HepG2 (cell line): ENCODE measurements around the gene APIP. TPM values are rescaled to one million over a fixed set of nuclear protein-coding genes. Genes with fewer than 3 reads are reported as not detected.

ENCODE experiments used
- ATAC-seq: fragments of 200-7000 bp; cut with Tn5 transposase; 3 replicates; pipeline ENCODE4 v1.9.1; 2020; ENCODE audit warnings: mild to moderate bottlenecking, moderate library complexity
- BruUV-seq: library from RNA; stranded (reverse); fragments of 400-500 nt; replicated peaks from 2 replicates; lab custom pipeline; 2021; lab: Mats Ljungman, UMichigan
- CTCF ChIA-PET: fragments of 300-600 bp; formaldehyde crosslinking; extraction: SDS; loops from one replicate; lab custom pipeline; 2021; ENCODE audit warnings: low total read pairs, inconsistent platforms, low intra/inter-chr PET ratio; lab: Yijun Ruan, JAX
- POLR2A ChIA-PET: fragments of 350-600 bp; sonication (Branson Sonifier 250); formaldehyde crosslinking; loops from one replicate; lab custom pipeline; 2020; ENCODE audit warnings: antibody characterized with exemption, inconsistent platforms; lab: Yijun Ruan, JAX
- DNase-seq: peaks from one replicate; pipeline ENCODE4 v3.0.0-alpha.2; 2015; ENCODE audit warnings: low spot score
- FAIRE-seq: peaks from 3 replicates; lab custom pipeline; 2011; peaks lifted over from hg19 to GRCh38; lab: Jason Lieb, UNC
- H2AFZ ChIP-seq: one replicate; pipeline ENCODE4 v1.6.1; 2011; ENCODE audit warnings: low read length, inconsistent platforms
- H3K27ac ChIP-seq: fragments of 300-600 bp; 3 replicates; pipeline ENCODE4 v1.8.0; 2011; ENCODE audit warnings: mixed run types, mild to moderate bottlenecking, mixed read lengths, low read length, inconsistent platforms; ENCODE audit not compliant: insufficient read depth; ENCODE audit errors: extremely low read length
- H3K27me3 ChIP-seq, 2 experiments: fragments of 200-600 bp in 1 of 2; 2 replicates in 1 of 2; 3 replicates in 1 of 2; pipeline versions ENCODE4 v1.6.0 to v1.8.0; 2011; ENCODE audit warnings: low read length in 2 of 2, mild to moderate bottlenecking in 2 of 2, moderate library complexity in 2 of 2, inconsistent platforms in 1 of 2; ENCODE audit not compliant: insufficient read depth in 2 of 2, control insufficient read depth in 1 of 2
- H3K36me3 ChIP-seq, 2 experiments: fragments of 200-600 bp in 1 of 2; replicated peaks in 1 of 2; 2 replicates in 1 of 2; 3 replicates in 1 of 2; pipeline versions ENCODE4 v1.5.1 to v1.8.0; 2011; ENCODE audit warnings: low read length in 2 of 2, inconsistent platforms in 1 of 2; ENCODE audit not compliant: insufficient read depth in 2 of 2, control insufficient read depth in 1 of 2
- H3K4me1 ChIP-seq: 2 replicates; pipeline ENCODE4 v1.5.1; 2012; ENCODE audit warnings: low read length, inconsistent platforms; ENCODE audit not compliant: insufficient read depth
- H3K4me2 ChIP-seq: 2 replicates; pipeline ENCODE4 v1.6.0; 2011; ENCODE audit warnings: low read depth, low read length, inconsistent platforms
- H3K4me3 ChIP-seq, 3 experiments: fragments of 200-600 bp in 1 of 3; sonication (generic), shearing (Covaris generic) in 1 of 3; replicated peaks in 1 of 3; 2 replicates each; pipeline ENCODE4 v1.5.1; 2011 to 2016; ENCODE audit warnings: low read length in 3 of 3, inconsistent platforms in 2 of 3, low read depth in 2 of 3, mild to moderate bottlenecking in 2 of 3, control low read depth in 1 of 3, mixed read lengths in 1 of 3; ENCODE audit not compliant: insufficient read depth in 1 of 3
- H3K79me2 ChIP-seq: one replicate; pipeline ENCODE4 v1.6.1; 2011; ENCODE audit warnings: low read length, inconsistent platforms; ENCODE audit not compliant: insufficient read depth
- H3K9ac ChIP-seq: 2 replicates; pipeline ENCODE4 v1.6.0; 2011; ENCODE audit warnings: mild to moderate bottlenecking, low read depth, low read length, inconsistent platforms; ENCODE audit not compliant: insufficient read depth
- H3K9me3 ChIP-seq: 2 replicates; pipeline ENCODE4 v1.5.1; 2012; ENCODE audit warnings: mild to moderate bottlenecking, low read length
- H4K20me1 ChIP-seq: 2 replicates; pipeline ENCODE4 v1.6.0; 2011; ENCODE audit warnings: inconsistent platforms, mild to moderate bottlenecking, low read length, moderate library complexity; ENCODE audit not compliant: insufficient read depth
- FOXO1 ChIP-seq: sonication (generic); formaldehyde crosslinking; IDR thresholded peaks from 2 replicates; pipeline ENCODE4 v1.4.0; 2020; ENCODE audit warnings: missing genetic modification reagents
- HNF4A ChIP-seq: sonication (generic); formaldehyde crosslinking; IDR thresholded peaks from 2 replicates; pipeline ENCODE4 v1.4.0; 2020; ENCODE audit warnings: missing genetic modification reagents
- JUND ChIP-seq: sonication (generic); formaldehyde crosslinking; IDR thresholded peaks from 2 replicates; pipeline ENCODE4 v1.8.0; 2022; ENCODE audit warnings: mild to moderate bottlenecking, missing genetic modification reagents
- MBD4 ChIP-seq: IDR thresholded peaks from 2 replicates; pipeline ENCODE4 v1.6.1; 2012; ENCODE audit warnings: low read length, inconsistent platforms, borderline replicate concordance
- NONO ChIP-seq, 2 experiments: fragments of 450-650 bp in 1 of 2; sonication (generic) in 1 of 2; formaldehyde crosslinking in 1 of 2; IDR thresholded peaks in 1 of 2; conservative IDR thresholded peaks in 1 of 2; 2 replicates each; pipeline versions ENCODE4 v1.6.1 to v1.8.0; 2017 to 2022; ENCODE audit warnings: mild to moderate bottlenecking in 1 of 2, missing genetic modification reagents in 1 of 2, moderate library complexity in 1 of 2
- PRDM15 ChIP-seq: sonication (generic); formaldehyde crosslinking; IDR thresholded peaks from 2 replicates; pipeline ENCODE4 v1.4.0; 2020; ENCODE audit warnings: missing genetic modification reagents
- SAP130 ChIP-seq: IDR thresholded peaks from 2 replicates; pipeline ENCODE4 v1.6.1; 2016; ENCODE audit warnings: low read depth
- THRA ChIP-seq: sonication (generic); formaldehyde crosslinking; IDR thresholded peaks from 2 replicates; pipeline ENCODE4 v1.4.0; 2020; ENCODE audit warnings: missing genetic modification reagents, borderline replicate concordance
- ZBTB49 ChIP-seq: sonication (generic); formaldehyde crosslinking; IDR thresholded peaks from 2 replicates; pipeline ENCODE4 v1.4.0; 2020; ENCODE audit warnings: missing genetic modification reagents, borderline replicate concordance
- ZNF276 ChIP-seq: sonication (generic); formaldehyde crosslinking; IDR thresholded peaks from 2 replicates; pipeline ENCODE4 v1.4.0; 2020; ENCODE audit warnings: mild to moderate bottlenecking, low read depth, missing genetic modification reagents
- ZNF441 ChIP-seq: sonication (generic); formaldehyde crosslinking; IDR thresholded peaks from 2 replicates; pipeline ENCODE4 v1.7.0; 2021; ENCODE audit warnings: missing genetic modification reagents, borderline replicate concordance
- ZNF644 ChIP-seq: IDR thresholded peaks from 2 replicates; pipeline ENCODE4 v1.6.1; 2016; ENCODE audit warnings: low read depth
- WGBS: methylation state at CpG from one replicate; pipeline ENCODE4 v1.1.6; 2017; ENCODE audit warnings: low lambda C conversion rate; 5-methylcytosine and 5-hydroxymethylcytosine counted together
- in situ Hi-C: cut with HindIII; loops from 2 replicates; pipeline ENCODE4 v1.10.0; 2017; ENCODE audit warnings: low pct_unique_long_range_greater_than_20kb; ENCODE audit not compliant: extremely low pct_ligation_motif_present
- intact Hi-C: fragments of 100-400 bp; cut with micrococcal nuclease; formaldehyde crosslinking; loops from one replicate; pipeline ENCODE4 v1.10.0; 2022; ENCODE audit not compliant: unreplicated experiment
- polyA plus RNA-seq, 8 experiments: library from polyadenylated mRNA; depleted of rRNA in 3 of 8; stranded (reverse) in 7 of 8; unstranded in 1 of 8; fragments of >200 nt; fragmentation: Illumina TruSeq in 4 of 8; extraction: Trizol in 4 of 8; gene quantifications; 2 replicates each; pipeline versions ENCODE4 v1.2.1 to v1.2.3, GENCODE V29; 2011 to 2016; ENCODE audit warnings: low read depth in 4 of 8, missing spikeins in 1 of 8, mixed read lengths in 1 of 8; ENCODE audit not compliant: insufficient read depth in 1 of 8
- total RNA-seq, 5 experiments: library from RNA; depleted of rRNA; stranded (reverse); fragments of >200 nt; fragmentation: Illumina TruSeq; extraction: Trizol; gene quantifications; 2 replicates each; pipeline ENCODE4 v1.2.3, GENCODE V29; 2016; ENCODE audit warnings: low read depth in 1 of 5

The APIP gene
- total and polyA plus RNA-seq, 2 of the 13 experiments (the other 11 are each of a cell fraction or from before 2014, with no cell fraction given) = 16.9 to 31.0 TPM

GRCh38 chr11:34964610-34965331 is 48.6 kb upstream of the APIP start:
- in situ Hi-C loops = no loop called here
- H3K36me3 ChIP-seq = peaks cover 4 to 49% of the 10 kb centered on the region in 2 experiments
- ChIA-PET POLR2A (interaction anchor here (0.8 to 1.5 kb wide), 3 partner anchors 35 to 395 kb away, joined by 3 to 4 read pairs (median 3); no protein-coding TSS in a partner anchor), CTCF (no interaction called here)
- H3K4me2 ChIP-seq = no peak overlapping the region
- no peaks in the 10 kb centered on the region for H3K27me3 ChIP-seq
- DNase-seq = peak; percentile 19
- no peaks in the 10 kb centered on the region for H3K9me3 ChIP-seq
- no peaks in the 10 kb centered on the region for H4K20me1 ChIP-seq
- ATAC-seq = peak; percentile 62
- no peak overlapping the region for H3K4me3 ChIP-seq
- no peak for FAIRE-seq
- H2AFZ ChIP-seq = no peak overlapping the region
- no peaks in the 10 kb centered on the region for H3K79me2 ChIP-seq
- peak overlapping the region; percentile 44 for H3K27ac ChIP-seq
- H3K9ac ChIP-seq = no peak overlapping the region
- WGBS = 52% methylated on average over 3 of the region's 3 CpGs
- BruUV-seq = no TSS peak
- intact Hi-C loops = no loop called here
- H3K4me1 ChIP-seq = peaks cover 20% of the 10 kb centered on the region
- TF ChIP-seq PRDM15 (CRISPR knock-in tag) (no peak), ZBTB49 (no peak), THRA (CRISPR knock-in tag) (no peak), ZNF276 (CRISPR knock-in tag) (no peak), SAP130 (CRISPR knock-in tag) (peak; percentile 34), ZNF441 (no peak), ZNF644 (CRISPR knock-in tag) (peak; percentile 86), MBD4 (no peak), FOXO1 (CRISPR knock-in tag) (peak; percentile 16; the same call in 1 of the 2 replicates), HNF4A (peak; percentile 23; the same call in 1 of the 2 replicates), NONO (IDR thresholded peaks at IDR 0.05) (no peak), NONO (CRISPR knock-in tag; conservative IDR thresholded peaks at IDR 0.05) (no peak), JUND (no peak)
